HUDEP-2 (cell line): Measurements from ENCODE around the gene MRPL47.
"Not testable (repeated sequence)": the region's sequence is repeated elsewhere in the genome, so short reads cannot be mapped to it uniquely, and the experiment has no call there.

Experiments
- DNase-seq, 76 experiments: peaks; one replicate each; lab custom pipeline; 2025; ENCODE audit not compliant: unreplicated experiment in 76 of 76; lab: John Stamatoyannopoulos, UW

The MRPL47 gene

DNA sequence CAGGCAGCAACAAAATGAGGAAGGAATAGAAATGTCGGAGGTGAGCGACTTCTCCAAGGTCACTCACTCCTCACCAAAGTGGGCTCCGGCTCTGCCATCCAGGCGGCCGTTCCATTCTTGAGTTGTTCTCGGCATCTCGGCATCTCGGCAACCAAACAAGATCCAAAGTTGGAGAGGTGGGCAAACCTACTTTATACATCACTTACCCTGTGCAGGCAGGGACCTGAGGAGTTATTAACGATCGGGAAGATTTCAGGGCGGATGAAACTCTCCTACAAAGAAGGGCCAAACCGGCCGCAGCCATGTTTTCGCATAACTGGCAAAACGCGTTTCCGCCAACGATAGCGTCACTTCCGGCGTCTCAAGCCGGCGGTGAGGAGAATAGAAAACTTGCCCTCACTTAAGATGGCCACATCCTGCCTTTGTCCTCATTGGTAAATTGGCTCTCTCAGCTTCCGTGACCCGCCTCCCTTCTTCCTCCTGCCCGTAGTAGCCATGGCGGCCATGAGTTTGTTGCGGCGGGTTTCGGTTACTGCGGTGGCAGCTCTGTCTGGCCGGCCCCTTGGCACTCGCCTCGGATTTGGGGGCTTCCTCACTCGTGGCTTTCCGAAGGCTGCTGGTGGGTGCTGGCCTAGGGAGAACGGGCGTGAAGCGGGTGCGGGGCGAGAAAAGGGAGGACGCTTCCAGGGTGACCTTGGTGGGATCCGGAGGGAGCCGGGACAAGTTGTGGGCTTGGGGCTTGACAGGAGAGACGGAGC lies at the start of gene MRPL47, which contains the start of gene NDUFB5:
MRPL47 (minus strand) TSS at position 318 of the 758 bp plus-strand sequence; CDS start at position 304, 14 bp downstream.
NDUFB5 (plus strand) TSS at position 474 of the 758 bp plus-strand sequence; CDS start at position 496, 22 bp downstream.
- DNase-seq: peak; percentile 16 to 94 (median 86)

GRCh38 chr3:179653096-179653797 lies 48.8 kb upstream of the MRPL47 start:
- peak in 66 of 76 experiments; percentile 3 to 70 (median 42) for DNase-seq

GRCh38 chr3:179652447-179653095 lies 48.1 kb upstream of the MRPL47 start, which contains the start of gene USP13:
USP13 (plus strand) TSS chr3:179653040; CDS start chr3:179653226, 186 bp downstream.
- DNase-seq: peak in 34 of 76 experiments; percentile 7 to 60 (median 26)

DNA sequence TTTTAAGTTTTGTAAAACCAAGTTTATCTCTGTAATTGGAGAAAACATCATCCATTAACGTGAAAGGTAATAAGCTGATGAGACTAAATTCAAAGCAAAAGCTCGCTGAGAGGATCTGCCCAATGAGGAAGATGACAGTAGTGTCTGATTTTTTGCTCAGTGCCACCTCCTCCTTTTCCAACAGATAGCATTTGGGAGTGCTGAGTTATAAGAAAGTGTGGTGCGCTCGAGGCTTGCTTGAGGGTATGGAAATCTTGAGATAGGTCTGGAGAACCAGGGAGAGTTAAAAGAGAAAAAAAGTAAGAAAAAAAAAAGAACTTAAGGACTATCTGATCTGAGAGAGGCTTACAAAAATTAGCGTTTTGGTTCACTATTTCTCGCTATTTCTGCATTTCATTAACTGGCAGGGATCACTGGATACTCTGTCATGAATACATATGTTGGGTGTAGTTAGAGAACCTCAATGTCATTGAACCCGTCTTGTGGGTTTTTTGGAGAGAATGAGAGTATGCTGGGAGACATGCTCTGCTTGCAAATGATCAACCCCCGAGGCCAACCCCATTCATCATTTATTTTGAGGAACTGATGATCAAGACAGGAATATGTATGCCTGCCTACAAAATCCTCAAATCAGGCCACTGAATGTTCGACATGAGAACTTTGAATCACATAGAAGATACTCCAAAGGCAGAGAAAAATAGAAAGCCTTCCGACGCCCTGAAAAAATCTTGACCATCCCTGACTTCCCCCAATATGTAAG lies 47.4 kb upstream of the MRPL47 start:
- DNase-seq: no peak

- DNase-seq: no peak
These were observed 41.7 kb upstream of the MRPL47 start for GRCh38 chr3:179646177-179646576.

GRCh38 chr3:179643837-179644236 lies 39.4 kb upstream of the MRPL47 start:
- not testable (repeated sequence) for DNase-seq

DNA sequence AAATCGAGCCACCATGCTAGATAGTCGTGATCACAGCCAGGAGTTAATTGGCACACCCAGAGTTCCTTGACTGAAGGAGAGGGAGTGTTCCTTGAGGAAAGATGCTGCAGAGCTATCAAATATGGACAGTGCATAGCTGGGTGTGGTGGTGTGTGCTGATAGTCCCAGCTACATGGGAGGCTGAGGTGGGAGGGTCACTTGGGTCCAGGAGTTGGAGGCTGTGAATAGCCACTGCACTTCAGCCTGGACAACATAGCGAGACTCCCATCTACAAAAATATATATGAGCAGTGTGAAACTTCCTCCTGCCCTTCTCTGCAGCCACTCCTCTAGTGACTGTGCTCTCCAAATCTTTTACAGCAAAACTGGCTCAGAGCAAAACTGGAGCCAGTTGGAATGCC lies 38.4 kb upstream of the MRPL47 start:
- no peak for DNase-seq

DNA sequence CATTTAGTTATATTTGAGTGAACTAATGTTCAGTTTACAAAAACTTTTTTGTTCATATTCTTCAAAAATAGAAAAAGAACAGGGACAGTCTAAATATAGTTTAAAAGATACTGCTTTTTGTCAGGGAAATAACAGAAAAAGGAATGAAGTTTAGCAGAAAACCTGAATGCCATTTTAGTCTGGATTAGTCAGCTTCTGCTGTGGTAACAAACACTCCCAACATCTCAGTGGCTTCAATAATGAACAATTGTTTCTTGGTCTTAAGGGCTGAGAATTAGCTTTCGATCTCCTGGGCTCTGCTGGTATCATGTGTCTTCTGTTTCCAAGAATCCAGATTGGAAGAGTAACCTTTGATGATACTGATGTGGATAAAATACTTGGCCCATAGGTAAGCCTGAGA lies 36.0 kb upstream of the MRPL47 start:
- no peak for DNase-seq

- no peak for DNase-seq
These were observed 26.5 kb upstream of the MRPL47 start for GRCh38 chr3:179630753-179631451.

DNA sequence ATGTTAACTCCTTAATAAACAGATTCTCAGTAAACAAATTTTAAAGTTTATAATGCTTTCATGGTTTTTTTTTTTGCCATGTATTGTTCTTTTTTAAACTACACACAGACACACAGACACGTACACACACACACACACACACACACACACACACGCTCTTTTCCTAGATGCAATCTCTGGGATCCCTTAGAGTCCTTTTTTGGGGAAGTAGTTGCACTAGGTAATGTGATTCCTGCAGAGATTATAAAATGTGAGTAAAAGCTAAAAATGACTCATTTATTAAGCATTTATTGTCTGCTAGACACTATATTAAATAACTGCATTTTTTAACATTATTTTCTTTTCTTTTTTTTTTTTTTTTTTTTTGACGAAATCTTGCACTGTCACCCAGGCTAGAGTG lies 20.0 kb upstream of the MRPL47 start:
- no peak for DNase-seq

- DNase-seq: no peak
These were observed 17.6 kb upstream of the MRPL47 start for GRCh38 chr3:179622023-179622422.

GRCh38 chr3:179615458-179616173 lies 11.2 kb upstream of the MRPL47 start:
- DNase-seq: peak in 34 of 76 experiments; percentile 8 to 70 (median 37)

GRCh38 chr3:179613807-179614206 lies 9.4 kb upstream of the MRPL47 start:
- no peak for DNase-seq

DNA sequence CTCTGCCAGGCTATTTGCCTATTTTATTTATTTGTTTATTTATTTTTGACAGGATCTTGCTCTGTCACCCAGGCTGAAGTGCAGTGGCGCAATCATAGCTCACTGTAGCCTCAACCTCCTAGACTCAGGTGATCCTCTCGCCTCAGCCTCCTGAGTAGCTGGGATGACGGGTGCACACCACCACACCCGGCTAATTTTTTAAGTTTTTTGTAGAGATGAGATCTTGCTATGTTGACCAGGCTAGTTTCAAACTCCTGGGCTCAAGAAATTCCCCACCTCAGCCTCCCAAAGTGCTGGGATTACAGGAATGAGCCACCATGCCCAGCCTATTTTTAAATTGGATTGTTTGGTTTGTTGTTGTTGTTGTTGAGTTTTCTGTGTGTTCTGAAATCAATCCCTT lies 5.6 kb upstream of the MRPL47 start:
- DNase-seq: no peak

DNA sequence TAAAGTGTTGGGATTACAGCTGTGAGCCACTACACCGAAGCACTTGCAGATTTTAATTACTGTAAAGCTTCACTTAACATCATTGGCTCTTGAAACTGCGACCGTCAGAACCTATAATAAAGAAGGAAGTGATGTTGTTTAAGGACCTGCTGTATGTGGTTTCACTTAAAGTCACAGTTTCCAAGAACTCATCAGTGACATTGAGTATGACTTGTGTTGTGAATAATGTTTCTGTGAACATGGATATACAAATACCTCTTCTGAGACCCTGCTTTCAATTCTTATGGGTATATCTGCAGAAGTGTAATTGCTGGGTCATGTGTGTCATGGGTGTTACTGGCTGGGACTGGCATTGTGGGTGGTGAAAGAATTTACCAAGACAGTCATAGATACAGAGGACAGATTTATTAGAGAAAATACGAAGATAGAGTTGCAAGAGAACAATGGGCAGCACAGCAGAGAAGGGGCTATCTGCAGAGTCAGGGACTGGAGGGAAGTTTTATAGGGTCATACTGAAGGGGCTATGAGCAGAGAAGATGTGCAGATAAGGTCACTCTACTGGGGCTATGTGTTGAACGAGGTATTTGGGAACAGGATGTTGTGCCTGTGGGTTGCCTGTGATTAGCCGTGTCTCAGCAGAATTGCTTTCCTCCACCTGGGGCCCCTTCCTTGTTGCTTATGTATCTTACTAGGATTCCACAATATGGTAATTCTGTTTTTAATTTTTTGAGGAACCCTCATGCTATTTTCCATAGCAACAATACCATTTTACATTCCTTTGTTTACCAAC lies 4.7 kb upstream of the MRPL47 start:
- peak in 1 of 76 experiments; percentile 9 for DNase-seq

- no peak for DNase-seq
These were observed 2.2 kb upstream of the MRPL47 start for GRCh38 chr3:179606534-179607085.

DNA sequence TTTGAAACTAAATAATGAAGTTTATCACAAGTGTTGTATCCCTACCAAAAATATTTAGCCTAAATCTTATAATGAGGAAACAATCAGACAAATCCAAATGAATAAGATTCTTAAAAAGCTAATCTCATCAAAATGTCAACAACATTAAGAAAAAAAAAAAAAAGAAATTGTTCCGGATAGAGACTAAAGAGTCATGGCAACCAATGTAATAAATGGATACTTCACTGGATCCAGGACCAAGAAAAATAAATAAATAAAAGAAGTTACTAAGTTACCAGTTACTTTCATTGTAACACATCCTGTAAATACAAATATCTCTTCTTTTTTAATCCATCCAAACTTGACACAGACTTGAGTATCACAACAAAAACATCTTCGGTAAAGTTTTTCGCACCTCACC lies 607 bp downstream of the MRPL47 start:
- no peak for DNase-seq

- DNase-seq: peak in 1 of 76 experiments; percentile 1
These were observed 1.1 kb downstream of the MRPL47 start for GRCh38 chr3:179603321-179603720.
